SHP77 (cell line): ENCODE data around the gene ELOVL1.

Experiments used
- DNase-seq, 2 experiments: peaks; one replicate each; lab custom pipeline; 2025; lab: John Stamatoyannopoulos, UW

The ELOVL1 gene

GRCh38 chr1:43354936-43355335 lies 12.9 kb downstream of the ELOVL1 start:
- no peak for DNase-seq

- DNase-seq: no peak
Observed at GRCh38 chr1:43354471-43354870, 13.3 kb downstream of the ELOVL1 start.

GRCh38 chr1:43352881-43353280 lies 14.9 kb downstream of the ELOVL1 start:
- DNase-seq: no peak

GRCh38 chr1:43352351-43352705 lies 15.5 kb downstream of the ELOVL1 start:
- DNase-seq: no peak

- no peak for DNase-seq
Observed at GRCh38 chr1:43351421-43352350, 16.1 kb downstream of the ELOVL1 start.

- no peak for DNase-seq
Observed at GRCh38 chr1:43350976-43351375, 16.8 kb downstream of the ELOVL1 start.

GRCh38 chr1:43349594-43350306 lies 18.1 kb downstream of the ELOVL1 start:
- no peak for DNase-seq

GRCh38 chr1:43348809-43349593 lies 18.8 kb downstream of the ELOVL1 start:
- DNase-seq: peak; percentile 85 to 92

- DNase-seq: peak; percentile 59 to 73
Observed at GRCh38 chr1:43348343-43348808, 19.4 kb downstream of the ELOVL1 start.

GRCh38 chr1:43346636-43347035 lies 21.2 kb downstream of the ELOVL1 start:
- DNase-seq: no peak

- DNase-seq: no peak
Observed at GRCh38 chr1:43345120-43345519, 22.7 kb downstream of the ELOVL1 start.

GRCh38 chr1:43344267-43344850 lies 23.5 kb downstream of the ELOVL1 start:
- DNase-seq: no peak

GRCh38 chr1:43340559-43340958 lies 27.3 kb downstream of the ELOVL1 start:
- no peak for DNase-seq

GRCh38 chr1:43339584-43340232 lies 28.1 kb downstream of the ELOVL1 start:
- DNase-seq: no peak

- DNase-seq: no peak
Observed at GRCh38 chr1:43338001-43338400, 29.8 kb downstream of the ELOVL1 start.

GRCh38 chr1:43337588-43337987 lies 30.2 kb downstream of the ELOVL1 start, which contains the start of gene MPL:
MPL (plus strand) TSS chr1:43337818; CDS start chr1:43337849, 31 bp downstream.
- no peak for DNase-seq

GRCh38 chr1:43334453-43335205 lies 33.2 kb downstream of the ELOVL1 start:
- DNase-seq: no peak

GRCh38 chr1:43331688-43332087 lies 36.1 kb downstream of the ELOVL1 start:
- no peak for DNase-seq

GRCh38 chr1:43329995-43330751 lies 37.6 kb downstream of the ELOVL1 start:
- DNase-seq: no peak
